WTC11 (cell line): ENCODE measurements around the gene ANO10.

Experiments used
- FOXK1 ChIP-seq: sonication (generic); formaldehyde crosslinking; IDR thresholded peaks from 2 replicates; pipeline ENCODE4 v1.8.0; 2022; ENCODE audit warnings: mild to moderate bottlenecking, moderate library complexity, missing genetic modification reagents
- GRHL2 ChIP-seq: fragments of 250-450 bp; sonication (Bioruptor Pico); IDR thresholded peaks from 2 replicates; pipeline ENCODE4 v1.8.0; 2022; ENCODE audit warnings: mild to moderate bottlenecking, moderate library complexity; ENCODE audit not compliant: insufficient replicate concordance, severe bottlenecking
- KAT7 ChIP-seq: sonication (generic); formaldehyde crosslinking; IDR thresholded peaks from 2 replicates; pipeline ENCODE4 v1.8.1; 2023; ENCODE audit warnings: missing genetic modification reagents, mild to moderate bottlenecking, borderline replicate concordance
- NR1H2 ChIP-seq: sonication (generic); formaldehyde crosslinking; IDR thresholded peaks from 2 replicates; pipeline ENCODE4 v1.9.0; 2021; ENCODE audit warnings: mild to moderate bottlenecking, moderate library complexity, missing genetic modification reagents
- SP1 ChIP-seq: sonication (generic); formaldehyde crosslinking; conservative IDR thresholded peaks from 2 replicates; pipeline ENCODE4 v1.8.1; 2022; ENCODE audit warnings: missing genetic modification reagents
- TEAD4 ChIP-seq: sonication (generic); formaldehyde crosslinking; IDR thresholded peaks from 2 replicates; pipeline ENCODE4 v1.8.0; 2022; ENCODE audit warnings: mild to moderate bottlenecking, missing genetic modification reagents
- ZNF121 ChIP-seq: sonication (generic); formaldehyde crosslinking; IDR thresholded peaks from 2 replicates; pipeline ENCODE4 v1.8.0; 2023; ENCODE audit warnings: missing genetic modification reagents
- TF ChIP-seq, protein P1 (sequence below): fragments of 200-600 bp; IDR thresholded peaks from 2 replicates; pipeline ENCODE4 v1.8.0; 2022; ENCODE audit warnings: antibody characterized with exemption
- TF ChIP-seq, protein P2 (sequence below): sonication (generic); formaldehyde crosslinking; conservative IDR thresholded peaks from 2 replicates; pipeline ENCODE4 v1.8.1; 2022; ENCODE audit warnings: mild to moderate bottlenecking, missing genetic modification reagents
- TF ChIP-seq, protein P3 (sequence below): sonication (generic); formaldehyde crosslinking; IDR thresholded peaks from 2 replicates; pipeline ENCODE4 v1.8.0; 2022; ENCODE audit warnings: mild to moderate bottlenecking, missing genetic modification reagents
- TF ChIP-seq, protein P4 (sequence below): sonication (generic); formaldehyde crosslinking; IDR thresholded peaks from 2 replicates; pipeline ENCODE4 v1.8.1; 2022; ENCODE audit warnings: low read depth, missing genetic modification reagents, borderline replicate concordance
- TF ChIP-seq, protein P5 (sequence below): sonication (generic); formaldehyde crosslinking; IDR thresholded peaks from 2 replicates; pipeline ENCODE4 v1.8.1; 2022; ENCODE audit warnings: low read depth, mild to moderate bottlenecking, moderate library complexity, missing genetic modification reagents, borderline replicate concordance
- TF ChIP-seq, protein P6 (sequence below): sonication (generic); formaldehyde crosslinking; IDR thresholded peaks from 2 replicates; pipeline ENCODE4 v1.8.0; 2022; ENCODE audit warnings: mild to moderate bottlenecking, missing genetic modification reagents

DNA sequence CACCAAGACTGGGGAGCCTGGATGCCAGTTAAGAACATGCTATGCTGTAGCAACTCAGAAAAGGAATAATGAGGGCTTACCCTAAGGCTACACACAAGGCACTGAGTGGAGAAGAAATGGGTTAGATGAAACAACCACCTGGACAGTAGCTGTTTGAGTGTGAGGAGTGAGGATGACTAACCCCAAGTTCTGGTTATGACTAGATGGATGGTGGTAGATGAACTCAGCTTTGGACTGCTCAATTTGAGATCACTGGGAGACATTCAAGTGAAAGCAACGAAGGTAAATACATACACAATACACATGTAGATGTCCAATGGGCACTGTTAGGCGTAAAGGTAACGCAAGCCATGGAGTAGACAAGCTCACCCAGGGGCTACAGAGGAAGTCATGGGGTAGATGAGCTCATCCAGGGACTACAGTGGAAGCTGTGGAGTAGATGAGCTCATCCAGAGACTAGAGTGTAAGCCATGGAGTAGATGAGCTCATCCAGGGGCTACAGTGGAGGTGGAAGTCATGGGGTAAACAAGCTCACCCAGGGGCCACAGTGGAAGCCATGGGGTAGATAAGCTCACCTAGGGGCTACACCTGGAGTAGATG lies 98.3 kb downstream of the ANO10 start:
- TF ChIP-seq, protein P1, sequence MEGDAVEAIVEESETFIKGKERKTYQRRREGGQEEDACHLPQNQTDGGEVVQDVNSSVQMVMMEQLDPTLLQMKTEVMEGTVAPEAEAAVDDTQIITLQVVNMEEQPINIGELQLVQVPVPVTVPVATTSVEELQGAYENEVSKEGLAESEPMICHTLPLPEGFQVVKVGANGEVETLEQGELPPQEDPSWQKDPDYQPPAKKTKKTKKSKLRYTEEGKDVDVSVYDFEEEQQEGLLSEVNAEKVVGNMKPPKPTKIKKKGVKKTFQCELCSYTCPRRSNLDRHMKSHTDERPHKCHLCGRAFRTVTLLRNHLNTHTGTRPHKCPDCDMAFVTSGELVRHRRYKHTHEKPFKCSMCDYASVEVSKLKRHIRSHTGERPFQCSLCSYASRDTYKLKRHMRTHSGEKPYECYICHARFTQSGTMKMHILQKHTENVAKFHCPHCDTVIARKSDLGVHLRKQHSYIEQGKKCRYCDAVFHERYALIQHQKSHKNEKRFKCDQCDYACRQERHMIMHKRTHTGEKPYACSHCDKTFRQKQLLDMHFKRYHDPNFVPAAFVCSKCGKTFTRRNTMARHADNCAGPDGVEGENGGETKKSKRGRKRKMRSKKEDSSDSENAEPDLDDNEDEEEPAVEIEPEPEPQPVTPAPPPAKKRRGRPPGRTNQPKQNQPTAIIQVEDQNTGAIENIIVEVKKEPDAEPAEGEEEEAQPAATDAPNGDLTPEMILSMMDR: no peak
- TF ChIP-seq KAT7 (CRISPR knock-in tag): no peak
- TF ChIP-seq, protein P2, sequence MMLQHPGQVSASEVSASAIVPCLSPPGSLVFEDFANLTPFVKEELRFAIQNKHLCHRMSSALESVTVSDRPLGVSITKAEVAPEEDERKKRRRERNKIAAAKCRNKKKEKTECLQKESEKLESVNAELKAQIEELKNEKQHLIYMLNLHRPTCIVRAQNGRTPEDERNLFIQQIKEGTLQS: no peak
- TF ChIP-seq, protein P3, sequence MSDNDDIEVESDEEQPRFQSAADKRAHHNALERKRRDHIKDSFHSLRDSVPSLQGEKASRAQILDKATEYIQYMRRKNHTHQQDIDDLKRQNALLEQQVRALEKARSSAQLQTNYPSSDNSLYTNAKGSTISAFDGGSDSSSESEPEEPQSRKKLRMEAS (CRISPR knock-in tag): no peak
- no peak for TF ChIP-seq ZNF121 (CRISPR knock-in tag)
- no peak for TF ChIP-seq SP1 (CRISPR knock-in tag)
- TF ChIP-seq, protein P4, sequence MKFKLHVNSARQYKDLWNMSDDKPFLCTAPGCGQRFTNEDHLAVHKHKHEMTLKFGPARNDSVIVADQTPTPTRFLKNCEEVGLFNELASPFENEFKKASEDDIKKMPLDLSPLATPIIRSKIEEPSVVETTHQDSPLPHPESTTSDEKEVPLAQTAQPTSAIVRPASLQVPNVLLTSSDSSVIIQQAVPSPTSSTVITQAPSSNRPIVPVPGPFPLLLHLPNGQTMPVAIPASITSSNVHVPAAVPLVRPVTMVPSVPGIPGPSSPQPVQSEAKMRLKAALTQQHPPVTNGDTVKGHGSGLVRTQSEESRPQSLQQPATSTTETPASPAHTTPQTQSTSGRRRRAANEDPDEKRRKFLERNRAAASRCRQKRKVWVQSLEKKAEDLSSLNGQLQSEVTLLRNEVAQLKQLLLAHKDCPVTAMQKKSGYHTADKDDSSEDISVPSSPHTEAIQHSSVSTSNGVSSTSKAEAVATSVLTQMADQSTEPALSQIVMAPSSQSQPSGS: no peak
- TF ChIP-seq FOXK1 (CRISPR knock-in tag): no peak
- TF ChIP-seq, protein P5, sequence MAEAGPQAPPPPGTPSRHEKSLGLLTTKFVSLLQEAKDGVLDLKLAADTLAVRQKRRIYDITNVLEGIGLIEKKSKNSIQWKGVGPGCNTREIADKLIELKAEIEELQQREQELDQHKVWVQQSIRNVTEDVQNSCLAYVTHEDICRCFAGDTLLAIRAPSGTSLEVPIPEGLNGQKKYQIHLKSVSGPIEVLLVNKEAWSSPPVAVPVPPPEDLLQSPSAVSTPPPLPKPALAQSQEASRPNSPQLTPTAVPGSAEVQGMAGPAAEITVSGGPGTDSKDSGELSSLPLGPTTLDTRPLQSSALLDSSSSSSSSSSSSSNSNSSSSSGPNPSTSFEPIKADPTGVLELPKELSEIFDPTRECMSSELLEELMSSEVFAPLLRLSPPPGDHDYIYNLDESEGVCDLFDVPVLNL (CRISPR knock-in tag): no peak
- TF ChIP-seq TEAD4: no peak
- no peak for TF ChIP-seq NR1H2
- no peak for TF ChIP-seq GRHL2 (CRISPR knock-in tag)
- TF ChIP-seq, protein P6, sequence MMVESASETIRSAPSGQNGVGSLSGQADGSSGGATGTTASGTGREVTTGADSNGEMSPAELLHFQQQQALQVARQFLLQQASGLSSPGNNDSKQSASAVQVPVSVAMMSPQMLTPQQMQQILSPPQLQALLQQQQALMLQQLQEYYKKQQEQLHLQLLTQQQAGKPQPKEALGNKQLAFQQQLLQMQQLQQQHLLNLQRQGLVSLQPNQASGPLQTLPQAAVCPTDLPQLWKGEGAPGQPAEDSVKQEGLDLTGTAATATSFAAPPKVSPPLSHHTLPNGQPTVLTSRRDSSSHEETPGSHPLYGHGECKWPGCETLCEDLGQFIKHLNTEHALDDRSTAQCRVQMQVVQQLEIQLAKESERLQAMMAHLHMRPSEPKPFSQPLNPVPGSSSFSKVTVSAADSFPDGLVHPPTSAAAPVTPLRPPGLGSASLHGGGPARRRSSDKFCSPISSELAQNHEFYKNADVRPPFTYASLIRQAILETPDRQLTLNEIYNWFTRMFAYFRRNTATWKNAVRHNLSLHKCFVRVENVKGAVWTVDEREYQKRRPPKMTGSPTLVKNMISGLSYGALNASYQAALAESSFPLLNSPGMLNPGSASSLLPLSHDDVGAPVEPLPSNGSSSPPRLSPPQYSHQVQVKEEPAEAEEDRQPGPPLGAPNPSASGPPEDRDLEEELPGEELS (CRISPR knock-in tag): no peak
